Progenitor cell of endocrine pancreas (in vitro differentiated cells): ENCODE results near the gene OR4C45. TPM values are rescaled to one million over a fixed set of nuclear protein-coding genes. Genes with fewer than 3 reads are reported as not detected.

Experiments used
- total RNA-seq: library from RNA; stranded (reverse); gene quantifications from 2 replicates; pipeline ENCODE4 v1.2.1, GENCODE V29; 2021

The OR4C45 gene
- total RNA-seq, 1 donor from 2014 or later: not detected

Other genes starting within 250 kb of the OR4C45 start
- gene OR4C13, start 80.5 kb upstream of the OR4C45 start, total RNA-seq: not detected in 2 replicates
- not detected in 2 replicates for gene OR4C12, start 50.3 kb upstream of the OR4C45 start, total RNA-seq